ENCODE measurements around the gene HSFX2.

Gene HSFX2

DNA sequence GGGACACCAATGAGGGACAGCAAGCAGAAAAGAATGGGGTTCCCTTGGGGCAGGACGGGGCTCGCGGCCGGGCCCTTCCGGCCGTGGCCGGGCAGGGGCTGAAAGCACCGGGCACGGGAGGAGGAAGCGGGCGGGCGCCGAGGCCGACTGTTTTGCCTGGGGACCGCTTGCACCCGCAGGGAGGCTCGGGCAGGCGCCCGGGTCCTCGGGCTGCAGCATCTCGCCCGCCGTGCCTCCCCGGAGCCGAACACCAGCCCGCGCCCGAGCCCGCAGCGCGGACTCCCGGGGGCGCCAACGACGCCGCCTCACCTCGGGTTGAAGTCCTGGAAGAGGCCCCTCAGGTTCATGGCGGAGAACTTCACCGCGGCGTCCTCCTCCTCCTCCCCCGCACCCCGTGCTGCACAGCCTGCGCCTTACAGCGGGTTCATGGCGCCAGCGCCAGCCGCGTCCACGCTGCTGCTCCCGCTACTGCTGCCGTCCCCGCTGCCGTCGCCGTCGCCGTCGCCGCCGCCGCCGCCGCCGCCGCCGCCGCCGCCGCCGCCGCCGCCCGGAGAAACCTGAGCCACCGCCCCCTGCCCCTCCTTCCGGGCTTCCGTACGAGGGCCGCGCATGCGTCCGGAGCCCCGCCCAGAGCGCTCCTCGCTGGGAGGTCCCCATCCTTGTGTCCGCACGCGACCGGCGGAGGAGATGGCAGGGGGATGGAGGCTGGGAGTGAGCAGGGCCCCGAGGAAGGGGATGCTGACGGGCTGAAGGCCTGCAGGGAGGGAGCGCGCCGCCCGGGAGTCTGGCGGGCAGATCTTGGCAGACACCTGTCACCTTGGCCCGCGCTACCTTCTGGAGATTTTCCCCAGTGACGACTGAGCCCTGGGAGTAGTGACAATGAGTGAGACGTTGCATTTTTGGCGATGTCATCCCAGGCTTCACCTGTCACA, 36.4 kb upstream of the HSFX2 start, which contains the start of gene TMEM185A:
TSS of gene TMEM185A (minus strand) at position 559 of the 932 bp plus-strand sequence. CDS start at position 347, 212 bp downstream.
- peaks cover 23% of the 10 kb centered on the region for H3K79me2 ChIP-seq (ENCODE audit: low read length)
- H3K27ac ChIP-seq (ENCODE audit: low read length), result no peak within 1 kb of the TSS
- peak within 1 kb of the TSS; percentile 31 for H3K4me2 ChIP-seq (ENCODE audit: low read depth, low read length)
- DNase-seq, result peak; percentile 66
- no peaks in the 10 kb centered on the region; the same call in 1 of the 2 replicates for H3F3A ChIP-seq (ENCODE audit: insufficient read depth, low read length)
- H3K9ac ChIP-seq (ENCODE audit: low read length), result peak within 1 kb of the TSS; percentile 48; the same call in 1 of the 2 replicates
- no peaks in the 10 kb centered on the region for H3K9me2 ChIP-seq (replicated peaks; ENCODE audit: insufficient read depth, low read length)
- no peaks in the 10 kb centered on the region; the same call in 1 of the 2 replicates for H3K4me1 ChIP-seq (ENCODE audit: low read length)
- no peaks in the 10 kb centered on the region for H3K27me3 ChIP-seq (replicated peaks; ENCODE audit: insufficient read depth, low read length)
- H4K20me1 ChIP-seq (ENCODE audit: insufficient read depth, low read length), result no peaks in the 10 kb centered on the region
- no peaks in the 10 kb centered on the region for H3K9me3 ChIP-seq (replicated peaks; ENCODE audit: insufficient read depth, low read length)
- TF ChIP-seq, protein P1, sequence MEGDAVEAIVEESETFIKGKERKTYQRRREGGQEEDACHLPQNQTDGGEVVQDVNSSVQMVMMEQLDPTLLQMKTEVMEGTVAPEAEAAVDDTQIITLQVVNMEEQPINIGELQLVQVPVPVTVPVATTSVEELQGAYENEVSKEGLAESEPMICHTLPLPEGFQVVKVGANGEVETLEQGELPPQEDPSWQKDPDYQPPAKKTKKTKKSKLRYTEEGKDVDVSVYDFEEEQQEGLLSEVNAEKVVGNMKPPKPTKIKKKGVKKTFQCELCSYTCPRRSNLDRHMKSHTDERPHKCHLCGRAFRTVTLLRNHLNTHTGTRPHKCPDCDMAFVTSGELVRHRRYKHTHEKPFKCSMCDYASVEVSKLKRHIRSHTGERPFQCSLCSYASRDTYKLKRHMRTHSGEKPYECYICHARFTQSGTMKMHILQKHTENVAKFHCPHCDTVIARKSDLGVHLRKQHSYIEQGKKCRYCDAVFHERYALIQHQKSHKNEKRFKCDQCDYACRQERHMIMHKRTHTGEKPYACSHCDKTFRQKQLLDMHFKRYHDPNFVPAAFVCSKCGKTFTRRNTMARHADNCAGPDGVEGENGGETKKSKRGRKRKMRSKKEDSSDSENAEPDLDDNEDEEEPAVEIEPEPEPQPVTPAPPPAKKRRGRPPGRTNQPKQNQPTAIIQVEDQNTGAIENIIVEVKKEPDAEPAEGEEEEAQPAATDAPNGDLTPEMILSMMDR (IDR thresholded peaks at IDR 0.05; ENCODE audit: low read length), result no peak
- TF ChIP-seq EZH2phosphoT487 (IDR thresholded peaks at IDR 0.05; ENCODE audit: low read length) (no peak), EZH2 (optimal IDR thresholded peaks at IDR 0.05; ENCODE audit: low read depth, low read length) (no peak)
- peak within 1 kb of the TSS; percentile 71 for H3K4me3 ChIP-seq (ENCODE audit: low read length)
- peak within 1 kb of the TSS; percentile 89 for H2AFZ ChIP-seq (ENCODE audit: low read length)
- H3K36me3 ChIP-seq (replicated peaks; ENCODE audit: insufficient read depth, low read length), result no peaks in the 10 kb centered on the region

- no peaks in the 10 kb centered on the region for H4K20me1 ChIP-seq (ENCODE audit: insufficient read depth, low read length)
- no peaks in the 10 kb centered on the region; the same call in 1 of the 2 replicates for H3F3A ChIP-seq (ENCODE audit: insufficient read depth, low read length)
- H3K9ac ChIP-seq (ENCODE audit: low read length), result peak overlapping the region; percentile 48; the same call in 1 of the 2 replicates
- H3K4me3 ChIP-seq (ENCODE audit: low read length), result peak overlapping the region; percentile 71
- H3K79me2 ChIP-seq (ENCODE audit: low read length), result peaks cover 23% of the 10 kb centered on the region
- no peaks in the 10 kb centered on the region for H3K36me3 ChIP-seq (replicated peaks; ENCODE audit: insufficient read depth, low read length)
- no peaks in the 10 kb centered on the region for H3K9me3 ChIP-seq (replicated peaks; ENCODE audit: insufficient read depth, low read length)
- no peaks in the 10 kb centered on the region for H3K27me3 ChIP-seq (replicated peaks; ENCODE audit: insufficient read depth, low read length)
- DNase-seq, result no peak
- peak overlapping the region; percentile 89 for H2AFZ ChIP-seq (ENCODE audit: low read length)
- H3K27ac ChIP-seq (ENCODE audit: low read length), result no peak overlapping the region
- no peak for TF ChIP-seq EZH2phosphoT487 (IDR thresholded peaks at IDR 0.05; ENCODE audit: low read length)
- no peak for TF ChIP-seq EZH2 (optimal IDR thresholded peaks at IDR 0.05; ENCODE audit: low read depth, low read length)
- TF ChIP-seq, protein P1 (IDR thresholded peaks at IDR 0.05; ENCODE audit: low read length), result no peak
- H3K9me2 ChIP-seq (replicated peaks; ENCODE audit: insufficient read depth, low read length), result no peaks in the 10 kb centered on the region
- no peaks in the 10 kb centered on the region; the same call in 1 of the 2 replicates for H3K4me1 ChIP-seq (ENCODE audit: low read length)
- peak overlapping the region; percentile 31; the same call in 1 of the 2 replicates for H3K4me2 ChIP-seq (ENCODE audit: low read depth, low read length)
Observed at GRCh38 chrX:149630681-149631233, 35.6 kb upstream of the HSFX2 start.

DNA sequence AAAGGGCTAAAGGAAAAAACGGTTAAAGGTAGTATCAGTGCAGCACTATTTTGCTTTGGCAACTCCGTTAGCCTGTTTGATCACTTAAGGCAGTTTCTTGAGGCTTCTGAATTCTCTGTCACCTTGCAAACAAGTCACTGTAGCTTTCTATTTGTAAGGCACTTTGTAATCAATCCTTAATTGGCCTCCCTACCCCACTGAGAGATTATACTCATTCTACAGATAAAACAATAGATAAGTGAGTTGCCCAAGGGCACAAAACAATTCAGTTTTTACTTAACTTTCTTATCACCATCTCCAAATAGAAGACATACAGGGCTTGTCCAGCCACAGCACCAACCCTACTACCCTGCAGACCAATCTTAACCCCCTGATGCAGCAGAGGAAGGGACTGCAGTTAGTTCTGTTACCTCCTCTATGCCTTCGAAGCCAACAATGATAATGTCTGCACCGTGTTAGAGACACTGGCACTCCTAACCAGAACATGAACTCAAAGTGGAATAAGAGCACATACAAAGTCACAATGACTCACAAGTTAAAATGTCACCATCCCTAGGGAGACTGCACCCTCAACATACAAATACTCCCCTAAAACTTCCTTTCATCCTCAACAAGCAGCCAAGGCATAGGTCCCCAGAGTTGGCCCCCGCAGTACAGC, 34.7 kb upstream of the HSFX2 start:
- no peaks in the 10 kb centered on the region; the same call in 1 of the 2 replicates for H3F3A ChIP-seq (ENCODE audit: insufficient read depth, low read length)
- no peaks in the 10 kb centered on the region for H3K9me2 ChIP-seq (replicated peaks; ENCODE audit: insufficient read depth, low read length)
- H3K4me3 ChIP-seq (ENCODE audit: low read length), result no peak overlapping the region
- TF ChIP-seq EZH2 (optimal IDR thresholded peaks at IDR 0.05; ENCODE audit: low read depth, low read length) (no peak), EZH2phosphoT487 (IDR thresholded peaks at IDR 0.05; ENCODE audit: low read length) (no peak)
- TF ChIP-seq, protein P1 (IDR thresholded peaks at IDR 0.05; ENCODE audit: low read length), result no peak
- no peak overlapping the region for H3K9ac ChIP-seq (ENCODE audit: low read length)
- H3K27ac ChIP-seq (ENCODE audit: low read length), result no peak overlapping the region
- H3K9me3 ChIP-seq (replicated peaks; ENCODE audit: insufficient read depth, low read length), result no peaks in the 10 kb centered on the region
- no peaks in the 10 kb centered on the region for H3K36me3 ChIP-seq (replicated peaks; ENCODE audit: insufficient read depth, low read length)
- peaks cover 23% of the 10 kb centered on the region for H3K79me2 ChIP-seq (ENCODE audit: low read length)
- H3K4me1 ChIP-seq (ENCODE audit: low read length), result no peaks in the 10 kb centered on the region; the same call in 1 of the 2 replicates
- no peak for DNase-seq
- H3K27me3 ChIP-seq (replicated peaks; ENCODE audit: insufficient read depth, low read length), result no peaks in the 10 kb centered on the region
- H2AFZ ChIP-seq (ENCODE audit: low read length), result no peak overlapping the region
- no peaks in the 10 kb centered on the region for H4K20me1 ChIP-seq (ENCODE audit: insufficient read depth, low read length)
- 0 out of 2 replicates have a peak overlapping the region, but pooled peaks have one; percentile 31 for H3K4me2 ChIP-seq (ENCODE audit: low read depth, low read length)
